Vagina (tissue), 2 donors: Measurements from ENCODE around the gene TNFAIP3.

Source experiments
- CTCF ChIP-seq, 3 experiments: fragments of 450-650 bp in 2 of 3; fragments of 200-600 bp in 1 of 3; sonication (generic) in 1 of 3; IDR thresholded peaks; one replicate each; pipeline ENCODE4 v1.5.1; 2017 to 2019; ENCODE audit warnings: antibody characterized with exemption in 3 of 3, mild to moderate bottlenecking in 2 of 3, moderate library complexity in 2 of 3
- POLR2A ChIP-seq, 2 donors: fragments of 450-650 bp; IDR thresholded peaks; one replicate each; pipeline ENCODE4 v1.6.1; 2017; ENCODE audit warnings: antibody characterized with exemption in 2 of 2, mild to moderate bottlenecking in 2 of 2, moderate library complexity in 2 of 2
- POLR2AphosphoS5 ChIP-seq, 2 donors: sonication (generic); formaldehyde crosslinking; IDR thresholded peaks; one replicate each; pipeline ENCODE4 v1.9.0; 2017; ENCODE audit warnings: antibody characterized with exemption in 2 of 2, mild to moderate bottlenecking in 2 of 2, low read depth in 1 of 2; ENCODE audit not compliant: insufficient read depth in 1 of 2

GRCh38 chr6:137893726-137894125 is 26.7 kb downstream of the TNFAIP3 start:
- TF ChIP-seq CTCF (IDR thresholded peaks at IDR 0.05) (no peak), POLR2A (IDR thresholded peaks at IDR 0.05) (no peak), POLR2AphosphoS5 (IDR thresholded peaks at IDR 0.05; ENCODE audit: insufficient read depth in 1 of 2, low read depth in 1 of 2) (no peak)
